Left colon (tissue), 2 donors: ENCODE measurements around the gene PPP2R1B. TPM values are rescaled to one million over a fixed set of nuclear protein-coding genes. Genes with fewer than 3 reads are reported as not detected.

Source experiments
- ATAC-seq: fragments of 200-7000 bp; cut with Tn5 transposase; one replicate; pipeline ENCODE4 v1.9.1; 2020; ENCODE audit warnings: mild to moderate bottlenecking, moderate library complexity
- DNase-seq, 2 donors: peaks; one replicate each; pipeline ENCODE4 v3.0.0-alpha.2; 2020
- intact Hi-C, 2 donors: fragments of 100-400 bp; cut with DNase I in 1 of 2; cut with micrococcal nuclease in 1 of 2; formaldehyde crosslinking; loops; one replicate each; pipeline versions ENCODE4 v1.11.2 to v1.14.0; 2022; cut with DNase I, micrococcal nuclease
- total RNA-seq, 2 donors: library from RNA; stranded (reverse); fragmentation: NEBNext Ultra II Directional; extraction: Animal tissue kit (Norgen Biotek cat#: 25700); gene quantifications; one replicate each; pipeline ENCODE4 v1.2.1, GENCODE V29; 2021
- donor health status: DM: no; HTN: no; CAD: no.
- donor health status: DM: yes; HTN: yes; CAD: no.

The PPP2R1B gene
- total RNA-seq, 2 donors from 2014 or later, result 45.3 to 45.8 TPM

DNA sequence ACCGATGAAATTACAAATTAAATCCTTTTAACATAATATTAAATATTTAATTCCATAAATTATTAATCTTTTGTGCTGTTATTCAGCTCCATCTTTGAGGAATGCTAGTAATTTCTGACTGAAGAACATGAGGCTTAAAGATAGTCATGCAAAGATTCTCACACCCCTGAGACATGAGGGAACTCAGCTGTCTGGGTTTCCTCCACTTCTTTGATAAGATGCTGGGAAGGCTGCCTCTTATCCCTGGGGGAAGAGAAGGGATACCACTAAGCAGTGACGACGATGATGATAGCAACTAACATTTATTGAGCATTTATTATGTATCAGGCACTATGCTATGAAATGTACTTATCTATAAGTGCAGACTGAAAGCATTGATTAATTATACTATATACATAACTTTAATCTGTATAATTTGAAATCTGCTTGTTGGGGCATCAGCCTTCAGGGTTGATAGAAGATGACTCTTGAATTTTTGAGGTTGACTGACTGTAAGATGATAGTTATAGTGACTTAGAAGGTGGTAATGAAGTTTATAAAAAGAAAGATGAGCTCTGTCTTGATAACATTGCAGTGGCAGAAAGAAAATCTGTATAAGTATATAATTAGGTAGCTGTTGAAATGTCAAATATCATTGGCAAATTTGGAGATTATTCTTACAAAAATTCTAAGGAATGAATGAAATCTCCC is 85.6 kb downstream of the PPP2R1B start:
- DNase-seq, result no peak
- intact Hi-C loops, result no loop called here
- no peak for ATAC-seq

Other genes with a start within 250 kb of the PPP2R1B start
- 1 to 10 TPM; 1.9 to 4.6 TPM for gene LAYN, start 225.7 kb downstream of the PPP2R1B start, total RNA-seq
- gene SIK2, start 163.9 kb downstream of the PPP2R1B start, total RNA-seq, result 10 to 100 TPM; 22.9 to 23.8 TPM
- 10 to 100 TPM; 20.6 to 23.4 TPM for gene ALG9, start 105.2 kb upstream of the PPP2R1B start, total RNA-seq
- 1 to 10 TPM; 1.2 to 1.9 TPM for gene FDXACB1, start 112.8 kb upstream of the PPP2R1B start, total RNA-seq
- 10 to 100 TPM; 19.1 to 23.0 TPM for gene CFAP68, start 113.2 kb upstream of the PPP2R1B start, total RNA-seq
- 100 to 1,000 TPM in 1 of 2 donors, 10 to 100 TPM in 1; 11.5 to 100 TPM for gene CRYAB, start 145.4 kb upstream of the PPP2R1B start, total RNA-seq
- 1 to 10 TPM in 1 of 2 donors, under 1 TPM in 1; 0.73 to 3.1 TPM for gene HSPB2, start 146.3 kb upstream of the PPP2R1B start, total RNA-seq
- gene C11orf52, start 152.5 kb upstream of the PPP2R1B start, total RNA-seq, result 10 to 100 TPM in 1 of 2 donors, 1 to 10 TPM in 1; 8.5 to 10.1 TPM
- gene DIXDC1, start 171.0 kb upstream of the PPP2R1B start, total RNA-seq, result 10 to 100 TPM in 1 of 2 donors, 1 to 10 TPM in 1; 7.7 to 14.2 TPM